GM18909 (cell line): Measurements from ENCODE around the gene BTK.

Source experiments
- ATAC-seq: cut with Tn5 transposase; IDR thresholded peaks from one replicate; pipeline ENCODE4 v1.9.1; 2021; ENCODE audit warnings: mild to moderate bottlenecking; ENCODE audit not compliant: unreplicated experiment, poor library complexity

Gene BTK

GRCh38 chrX:101385795-101386541 lies at the start of gene BTK:
Gene BTK, minus strand, starts transcription at chrX:101386191. Its CDS starts 10,907 bp downstream, at chrX:101375284.
- peak; percentile 67 for ATAC-seq

- ATAC-seq, result peak; percentile 96
Observed at GRCh38 chrX:101430457-101431078, 44.6 kb upstream of the BTK start.

- peak; percentile 56 for ATAC-seq
Observed at GRCh38 chrX:101429934-101430333, 43.9 kb upstream of the BTK start.

GRCh38 chrX:101427954-101428353 lies 42.0 kb upstream of the BTK start:
- no peak for ATAC-seq

- ATAC-seq, result no peak
Observed at GRCh38 chrX:101419489-101419888, 33.5 kb upstream of the BTK start.

GRCh38 chrX:101417981-101418841 lies 32.2 kb upstream of the BTK start:
- peak; percentile 40 for ATAC-seq

GRCh38 chrX:101417190-101417589 lies 31.2 kb upstream of the BTK start:
- ATAC-seq, result no peak

GRCh38 chrX:101416691-101417090 lies 30.7 kb upstream of the BTK start:
- no peak for ATAC-seq

- peak; percentile 75 for ATAC-seq
Observed at GRCh38 chrX:101415180-101416145, 29.5 kb upstream of the BTK start.

GRCh38 chrX:101411984-101412383 lies 26.0 kb upstream of the BTK start:
- ATAC-seq, result no peak

GRCh38 chrX:101410461-101410860 lies 24.5 kb upstream of the BTK start:
- no peak for ATAC-seq

GRCh38 chrX:101409043-101409442 lies 23.1 kb upstream of the BTK start:
- no peak for ATAC-seq

- peak; percentile 30 for ATAC-seq
Observed at GRCh38 chrX:101408532-101408841, 22.5 kb upstream of the BTK start.

GRCh38 chrX:101407748-101408531 lies 21.9 kb upstream of the BTK start, which contains the start of the genes GLA and HNRNPH2:
Gene GLA, minus strand, starts transcription at chrX:101407925. Its CDS starts 22 bp downstream, at chrX:101407903.
Gene HNRNPH2, plus strand, starts transcription at chrX:101408222. Its CDS starts 3,767 bp downstream, at chrX:101411989.
- peak; percentile 96 for ATAC-seq

- no peak for ATAC-seq
Observed at GRCh38 chrX:101407167-101407747, 21.3 kb upstream of the BTK start.

- no peak for ATAC-seq
Observed at GRCh38 chrX:101399825-101400224, 13.8 kb upstream of the BTK start.

GRCh38 chrX:101398694-101399093 lies 12.7 kb upstream of the BTK start:
- no peak for ATAC-seq

- no peak for ATAC-seq
Observed at GRCh38 chrX:101397779-101398178, 11.8 kb upstream of the BTK start.

- no peak for ATAC-seq
Observed at GRCh38 chrX:101395789-101396188, 9.8 kb upstream of the BTK start.
